ENCODE data around the gene MTCL3.
A peak's percentile ranks its signal among the peaks of the same experiment; 100 is the strongest.

The MTCL3 gene

DNA sequence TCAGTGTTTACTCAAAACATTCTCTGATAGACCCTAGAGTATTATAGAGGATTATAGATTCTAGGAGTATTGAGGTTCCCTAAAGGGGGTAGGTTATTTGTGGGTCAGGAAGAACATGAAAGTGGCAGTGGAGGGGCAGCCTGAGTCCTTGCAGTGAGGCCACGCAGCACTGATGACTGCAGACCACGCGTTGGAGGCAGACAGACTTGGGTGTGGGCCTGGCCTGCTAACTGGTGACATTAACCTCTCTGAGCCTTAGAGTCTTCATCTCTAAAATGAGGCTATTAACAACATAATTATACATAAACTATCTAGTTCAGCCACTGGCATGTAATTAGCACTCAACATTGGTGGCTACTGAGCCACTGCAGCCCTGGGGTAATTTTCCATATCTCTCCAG is 16.1 kb downstream of the MTCL3 start:
- TF ChIP-seq CTCF (conservative IDR thresholded peaks at IDR 0.05) = no peak
- TF ChIP-seq ZFX (IDR thresholded peaks at IDR 0.05) = no peak
- H3K27ac ChIP-seq = no peak overlapping the region

- no peak for TF ChIP-seq CTCF (conservative IDR thresholded peaks at IDR 0.05)
- TF ChIP-seq ZFX (IDR thresholded peaks at IDR 0.05) = no peak
Measured at GRCh38 chr6:127497410-127497809, 21.7 kb downstream of the MTCL3 start.

GRCh38 chr6:127496471-127496870 is 22.7 kb downstream of the MTCL3 start:
- H3K27ac ChIP-seq = no peak overlapping the region
- TF ChIP-seq ZFX (IDR thresholded peaks at IDR 0.05) = no peak
- peak; percentile 28 for TF ChIP-seq CTCF (conservative IDR thresholded peaks at IDR 0.05)

More at GRCh38 chr6:127497410-127497809, 21.7 kb downstream of the MTCL3 start:
- no peak overlapping the region for H3K27ac ChIP-seq

DNA sequence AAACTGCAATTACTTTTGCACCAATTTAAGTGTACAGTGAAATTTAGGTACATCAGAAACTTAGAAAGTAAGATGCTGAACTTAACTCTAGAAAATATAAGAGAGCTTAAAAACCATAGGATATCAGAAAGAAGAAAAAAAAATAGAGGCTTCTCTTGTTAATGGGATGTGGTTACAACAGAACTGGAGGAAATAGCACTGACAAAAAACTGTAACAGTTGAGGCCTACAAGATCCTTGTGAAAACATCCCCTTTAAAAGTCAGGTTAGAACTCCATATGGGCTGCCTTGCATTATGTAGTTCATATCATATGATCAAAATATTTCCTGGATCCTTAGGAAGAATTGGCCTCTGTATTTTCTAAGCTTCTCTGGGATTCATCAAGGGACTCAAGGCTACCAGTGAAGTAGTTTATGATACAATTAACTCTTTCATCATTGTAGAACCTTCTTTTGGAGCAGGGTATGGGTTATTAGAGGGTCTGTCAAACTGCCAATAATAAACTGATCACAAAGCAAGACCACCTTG is 24.8 kb downstream of the MTCL3 start:
- no peak for TF ChIP-seq CTCF (conservative IDR thresholded peaks at IDR 0.05)
- no peak for TF ChIP-seq ZFX (IDR thresholded peaks at IDR 0.05)
- H3K27ac ChIP-seq = no peak overlapping the region

GRCh38 chr6:127489248-127489647 is 29.9 kb downstream of the MTCL3 start:
- TF ChIP-seq CTCF (conservative IDR thresholded peaks at IDR 0.05) = no peak
- TF ChIP-seq ZFX (IDR thresholded peaks at IDR 0.05) = no peak

DNA sequence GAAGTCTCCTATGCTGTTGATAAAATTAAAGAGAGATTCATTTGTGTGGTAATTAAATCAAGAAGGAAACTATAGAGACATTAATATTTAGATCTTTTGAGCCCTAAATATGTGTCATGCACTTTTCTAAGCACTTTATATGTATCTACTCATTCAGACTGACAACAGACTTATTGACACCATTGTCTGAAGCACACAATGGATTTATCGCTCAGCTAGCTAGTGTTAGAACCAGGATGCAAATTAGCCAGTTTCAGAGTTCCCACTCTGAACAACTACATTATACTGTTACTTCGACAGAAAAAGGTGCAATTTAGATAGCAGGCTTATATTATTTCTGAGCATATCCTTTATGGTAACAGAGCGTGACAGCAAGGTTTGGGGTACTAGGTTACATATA is 32.2 kb downstream of the MTCL3 start:
- H3K27ac ChIP-seq = no peak overlapping the region
- TF ChIP-seq ZFX (IDR thresholded peaks at IDR 0.05) (no peak), CTCF (conservative IDR thresholded peaks at IDR 0.05) (no peak)

More at GRCh38 chr6:127489248-127489647, 29.9 kb downstream of the MTCL3 start:
- H3K27ac ChIP-seq = no peak overlapping the region

DNA sequence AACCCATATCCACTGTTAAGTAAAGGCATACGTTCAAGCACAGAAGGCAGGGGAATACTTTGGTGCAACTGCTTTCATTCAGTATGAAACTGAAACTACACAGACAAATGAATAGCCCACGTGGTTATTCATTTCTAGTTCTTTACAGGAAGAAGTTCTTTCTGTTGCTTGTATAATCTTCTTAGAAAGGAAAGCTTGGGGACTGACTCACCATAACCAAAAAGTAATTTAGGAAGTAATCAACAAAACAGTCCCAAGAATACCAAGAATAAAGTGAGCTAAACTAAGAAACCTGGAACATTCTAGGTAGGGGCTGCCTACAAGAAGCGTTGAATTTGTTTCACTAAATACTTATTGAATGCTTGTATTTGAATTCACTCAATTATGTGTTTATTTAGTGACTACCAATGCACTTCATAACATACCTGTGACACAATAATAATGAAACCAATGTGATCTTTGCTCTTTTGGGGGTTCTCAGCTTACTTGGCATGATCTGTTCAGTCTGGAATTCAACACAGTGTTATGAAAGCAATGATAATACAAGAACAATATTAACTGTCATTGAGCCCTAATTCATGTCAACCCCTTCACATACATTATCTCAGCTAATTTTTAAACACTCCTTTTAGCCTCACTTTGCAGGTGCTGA is 34.8 kb downstream of the MTCL3 start:
- no peak overlapping the region for H3K27ac ChIP-seq
- TF ChIP-seq ZFX (IDR thresholded peaks at IDR 0.05) = no peak
- TF ChIP-seq CTCF (conservative IDR thresholded peaks at IDR 0.05) = no peak
